PC-9 (cell line): ENCODE measurements around the gene FAM131A.

Experiments used
- EZH2 ChIP-seq: fragments of 200-600 bp; sonication (generic); IDR thresholded peaks from 2 replicates; pipeline ENCODE4 v1.8.0; 2017; ENCODE audit warnings: antibody characterized with exemption, low read depth
- TF ChIP-seq, protein P1 (sequence below): fragments of 200-600 bp; sonication (generic); conservative IDR thresholded peaks from 2 replicates; pipeline ENCODE4 v1.6.1; 2017; ENCODE audit warnings: mixed run types, antibody characterized with exemption, mild to moderate bottlenecking, moderate library complexity

DNA sequence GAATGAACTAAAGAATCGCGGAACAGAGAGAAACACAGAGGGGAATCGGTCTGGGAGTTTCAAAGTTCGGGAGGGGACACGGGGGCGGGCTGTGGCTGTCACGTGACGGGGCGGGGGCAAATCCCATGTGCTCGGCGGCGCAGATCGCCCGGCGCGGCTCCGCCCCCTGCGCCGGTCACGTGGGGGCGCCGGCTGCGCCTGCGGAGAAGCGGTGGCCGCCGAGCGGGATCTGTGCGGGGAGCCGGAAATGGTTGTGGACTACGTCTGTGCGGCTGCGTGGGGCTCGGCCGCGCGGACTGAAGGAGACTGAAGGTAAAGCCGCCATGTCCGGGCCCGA is 23.1 kb upstream of the FAM131A start, which contains the start of gene EIF4G1:
- TF ChIP-seq, protein P1, sequence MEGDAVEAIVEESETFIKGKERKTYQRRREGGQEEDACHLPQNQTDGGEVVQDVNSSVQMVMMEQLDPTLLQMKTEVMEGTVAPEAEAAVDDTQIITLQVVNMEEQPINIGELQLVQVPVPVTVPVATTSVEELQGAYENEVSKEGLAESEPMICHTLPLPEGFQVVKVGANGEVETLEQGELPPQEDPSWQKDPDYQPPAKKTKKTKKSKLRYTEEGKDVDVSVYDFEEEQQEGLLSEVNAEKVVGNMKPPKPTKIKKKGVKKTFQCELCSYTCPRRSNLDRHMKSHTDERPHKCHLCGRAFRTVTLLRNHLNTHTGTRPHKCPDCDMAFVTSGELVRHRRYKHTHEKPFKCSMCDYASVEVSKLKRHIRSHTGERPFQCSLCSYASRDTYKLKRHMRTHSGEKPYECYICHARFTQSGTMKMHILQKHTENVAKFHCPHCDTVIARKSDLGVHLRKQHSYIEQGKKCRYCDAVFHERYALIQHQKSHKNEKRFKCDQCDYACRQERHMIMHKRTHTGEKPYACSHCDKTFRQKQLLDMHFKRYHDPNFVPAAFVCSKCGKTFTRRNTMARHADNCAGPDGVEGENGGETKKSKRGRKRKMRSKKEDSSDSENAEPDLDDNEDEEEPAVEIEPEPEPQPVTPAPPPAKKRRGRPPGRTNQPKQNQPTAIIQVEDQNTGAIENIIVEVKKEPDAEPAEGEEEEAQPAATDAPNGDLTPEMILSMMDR, result no peak
- no peak for TF ChIP-seq EZH2
